Measurements from ENCODE around the gene NINJ2. TPM values are rescaled to one million over a fixed set of nuclear protein-coding genes. Genes with fewer than 3 reads are reported as not detected.

NINJ2 gene
- total and polyA plus RNA-seq, 10 of the 15 experiments (the other 5 are each of a cell fraction or from before 2014, with no cell fraction given) = 8.9 to 51.6 (median 21.3) TPM

GRCh38 chr12:544941-545635 lies 118.2 kb downstream of the NINJ2 start:
- FAIRE-seq = no peak
- CTCF ChIA-PET = interaction anchor here (0.8 to 6.2 kb wide), 6 partner anchors 10 to 103 kb away, joined by 3 to 55 read pairs (median 4); no protein-coding TSS in a partner anchor
- H2AFZ ChIP-seq (ENCODE audit: control insufficient read depth, low read depth, low read length) = no peak overlapping the region
- WGBS (ENCODE audit: insufficient coverage, insufficient replicate concordance, low lambda C conversion rate, missing lambda C conversion rate) = 45% methylated on average over 9 of the region's 9 CpGs
- POLR2A ChIA-PET = no interaction called here
- TF ChIP-seq POLR2AphosphoS5 (IDR thresholded peaks at IDR 0.05; ENCODE audit: low read length) = no peak
- no peak for TF ChIP-seq ZBED1 (IDR thresholded peaks at IDR 0.05; ENCODE audit: borderline replicate concordance)
- no peak for TF ChIP-seq ATF2 (IDR thresholded peaks at IDR 0.05; ENCODE audit: low read length)
- no peak for TF ChIP-seq FOXK2 (IDR thresholded peaks at IDR 0.05)
- TF ChIP-seq SUZ12 (IDR thresholded peaks at IDR 0.05; ENCODE audit: unreplicated experiment) = no peak
- TF ChIP-seq IRF4 (IDR thresholded peaks at IDR 0.05; ENCODE audit: low read depth, low read length) = no peak
- TF ChIP-seq RUNX3 (IDR thresholded peaks at IDR 0.05; ENCODE audit: low read length) = no peak
- TF ChIP-seq MYB (IDR thresholded peaks at IDR 0.05; ENCODE audit: borderline replicate concordance, low read depth, low read length) = no peak
- no peak for TF ChIP-seq ZNF592 (IDR thresholded peaks at IDR 0.05)
- TF ChIP-seq GATAD2B (conservative IDR thresholded peaks at IDR 0.05; ENCODE audit: low read depth) = no peak
- no peak for TF ChIP-seq JUNB (IDR thresholded peaks at IDR 0.05)
- H3K27ac ChIP-seq (ENCODE audit: control insufficient read depth, insufficient read depth) = no peak overlapping the region
- no peaks in the 10 kb centered on the region for H3K9me3 ChIP-seq (replicated peaks; ENCODE audit: control insufficient read depth, insufficient read depth, low read length)
- H4K20me1 ChIP-seq (ENCODE audit: control insufficient read depth, insufficient read depth) = no peaks in the 10 kb centered on the region
- no peaks in the 10 kb centered on the region; a peak in 2 of 4 replicates for H3K27me3 ChIP-seq (replicated peaks in 1 of 2; ENCODE audit: control insufficient read depth in 2 of 2, insufficient read depth in 2 of 2, low read length in 1 of 2)
- no peak overlapping the region for H3K4me2 ChIP-seq (ENCODE audit: control insufficient read depth, insufficient read depth)
- intact Hi-C loops (cut with micrococcal nuclease; ENCODE audit: unreplicated experiment) = no loop called here
- H3K79me2 ChIP-seq (ENCODE audit: control insufficient read depth, insufficient read depth, low read length) = no peaks in the 10 kb centered on the region
- RAD21 ChIA-PET (ENCODE audit: unreplicated experiment) = interaction anchor here (1.5 kb wide), 1 partner anchor 90 kb away, joined by 3 read pairs; no protein-coding TSS in a partner anchor
- H3K4me1 ChIP-seq (ENCODE audit: control insufficient read depth, insufficient read depth, low read length) = no peaks in the 10 kb centered on the region
- H3K9ac ChIP-seq (ENCODE audit: control insufficient read depth, insufficient read depth, low read length) = no peak overlapping the region
- SMC1A ChIA-PET (ENCODE audit: uncharacterized antibody, unreplicated experiment) = interaction anchor here (1.0 kb wide), 1 partner anchor 10 kb away, joined by 3 read pairs; no protein-coding TSS in a partner anchor
- no peak for DNase-seq (ENCODE audit: low read depth, low spot score)
- ATAC-seq = no peak
- H3K4me3 ChIP-seq = no peak overlapping the region
- no TSS peak for BruUV-seq (replicated peaks)
- in situ Hi-C loops (cut with MboI) = no loop called here
- no peaks in the 10 kb centered on the region for H3K36me3 ChIP-seq (ENCODE audit: control insufficient read depth in 2 of 2, insufficient read depth in 2 of 2, low read length in 1 of 2)

Measured in GM12878 (cell line).